CD4-positive, alpha-beta T cell treated with Interleukin-4 for 4 hours (primary cell): ENCODE data around the gene SUGT1.
"Not testable (repeated sequence)": the region's sequence is repeated elsewhere in the genome, so short reads cannot be mapped to it uniquely, and the experiment has no call there.

ENCODE experiments used
- DNase-seq: peaks from one replicate; pipeline ENCODE4 v3.0.0-alpha.2; 2020

Gene SUGT1

GRCh38 chr13:52652196-52652979, at the start of gene SUGT1:
Gene SUGT1, plus strand, starts transcription at chr13:52652836. Its CDS starts 85 bp downstream, at chr13:52652921.
- peak; percentile 97 for DNase-seq

- not testable (repeated sequence) for DNase-seq
Observed at GRCh38 chr13:52603316-52603715, 49.3 kb upstream of the SUGT1 start.

GRCh38 chr13:52606126-52606525, 46.5 kb upstream of the SUGT1 start:
- DNase-seq, result not testable (repeated sequence)

DNA sequence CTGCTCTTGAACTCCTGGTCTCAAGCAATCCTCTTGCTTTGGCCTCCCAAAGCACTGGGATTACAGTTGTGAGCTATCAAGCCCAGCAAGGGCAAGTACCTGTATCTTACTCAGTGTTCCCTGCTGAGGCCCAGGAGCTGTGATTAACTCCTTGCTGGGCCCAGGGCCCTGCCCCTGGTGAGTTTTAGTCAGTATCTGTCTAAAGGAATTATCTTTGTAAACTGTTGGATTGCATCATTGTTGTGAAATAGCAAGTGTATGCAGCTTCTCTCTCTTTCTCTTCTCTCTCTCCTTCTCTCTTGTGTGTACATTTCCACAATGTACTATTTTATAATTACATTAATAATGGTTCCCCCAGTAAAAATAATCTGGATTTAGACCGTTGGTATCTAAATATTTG, 45.8 kb upstream of the SUGT1 start:
- not testable (repeated sequence) for DNase-seq

GRCh38 chr13:52608184-52608583, 44.5 kb upstream of the SUGT1 start:
- DNase-seq, result not testable (repeated sequence)

GRCh38 chr13:52609013-52609606, 43.5 kb upstream of the SUGT1 start:
- DNase-seq, result peak; percentile 52

GRCh38 chr13:52610158-52610557, 42.5 kb upstream of the SUGT1 start:
- not testable (repeated sequence) for DNase-seq

DNA sequence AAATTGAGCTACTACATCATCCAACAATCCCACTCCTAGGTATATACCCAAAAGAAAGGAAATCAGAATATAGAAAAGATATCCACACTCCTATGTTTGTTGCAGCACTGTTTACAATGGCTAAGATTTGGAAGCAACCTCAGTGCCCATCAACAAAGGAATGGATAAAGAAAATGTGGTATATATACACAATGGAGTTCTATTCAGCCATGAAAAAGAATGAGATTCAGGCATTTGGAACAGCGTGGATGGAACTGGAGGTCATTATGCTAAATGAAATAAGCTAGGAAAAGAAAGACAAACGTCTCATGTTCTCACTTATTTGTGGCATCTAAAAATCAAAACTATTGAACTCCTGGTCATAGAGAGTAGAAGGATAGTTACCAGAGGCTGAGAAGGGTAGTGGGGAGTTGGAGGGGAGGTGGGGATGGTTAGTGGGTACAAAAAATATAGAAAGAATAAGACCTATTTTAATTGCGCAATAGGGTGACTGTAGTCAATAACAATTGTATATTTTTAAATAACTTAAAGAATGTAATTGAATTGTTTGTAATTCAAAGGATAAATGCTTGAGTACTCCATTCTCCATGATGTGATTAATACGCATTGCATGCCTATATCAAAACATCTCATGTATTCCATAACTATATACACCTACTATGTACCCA, 37.4 kb upstream of the SUGT1 start:
- no peak for DNase-seq

DNA sequence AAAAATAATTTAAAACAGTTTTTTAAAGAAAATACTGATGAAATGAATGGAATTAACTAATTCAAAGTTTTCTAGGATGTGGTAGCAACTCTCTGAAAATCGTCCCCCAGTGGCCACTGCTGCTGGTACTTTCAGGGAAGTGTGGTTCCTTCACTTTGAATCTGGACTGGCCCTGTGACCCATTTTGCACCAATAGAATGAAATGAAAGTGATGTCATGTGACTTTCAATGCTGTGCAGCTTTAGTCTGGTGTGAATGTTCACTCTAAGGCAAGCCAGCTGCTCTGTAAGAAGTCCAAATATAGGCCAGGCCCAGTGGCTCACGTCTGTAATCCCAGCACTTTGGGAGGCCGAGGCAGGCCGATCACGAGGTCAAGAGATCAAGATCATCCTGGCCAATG, 36.8 kb upstream of the SUGT1 start:
- peak; percentile 10 for DNase-seq

DNA sequence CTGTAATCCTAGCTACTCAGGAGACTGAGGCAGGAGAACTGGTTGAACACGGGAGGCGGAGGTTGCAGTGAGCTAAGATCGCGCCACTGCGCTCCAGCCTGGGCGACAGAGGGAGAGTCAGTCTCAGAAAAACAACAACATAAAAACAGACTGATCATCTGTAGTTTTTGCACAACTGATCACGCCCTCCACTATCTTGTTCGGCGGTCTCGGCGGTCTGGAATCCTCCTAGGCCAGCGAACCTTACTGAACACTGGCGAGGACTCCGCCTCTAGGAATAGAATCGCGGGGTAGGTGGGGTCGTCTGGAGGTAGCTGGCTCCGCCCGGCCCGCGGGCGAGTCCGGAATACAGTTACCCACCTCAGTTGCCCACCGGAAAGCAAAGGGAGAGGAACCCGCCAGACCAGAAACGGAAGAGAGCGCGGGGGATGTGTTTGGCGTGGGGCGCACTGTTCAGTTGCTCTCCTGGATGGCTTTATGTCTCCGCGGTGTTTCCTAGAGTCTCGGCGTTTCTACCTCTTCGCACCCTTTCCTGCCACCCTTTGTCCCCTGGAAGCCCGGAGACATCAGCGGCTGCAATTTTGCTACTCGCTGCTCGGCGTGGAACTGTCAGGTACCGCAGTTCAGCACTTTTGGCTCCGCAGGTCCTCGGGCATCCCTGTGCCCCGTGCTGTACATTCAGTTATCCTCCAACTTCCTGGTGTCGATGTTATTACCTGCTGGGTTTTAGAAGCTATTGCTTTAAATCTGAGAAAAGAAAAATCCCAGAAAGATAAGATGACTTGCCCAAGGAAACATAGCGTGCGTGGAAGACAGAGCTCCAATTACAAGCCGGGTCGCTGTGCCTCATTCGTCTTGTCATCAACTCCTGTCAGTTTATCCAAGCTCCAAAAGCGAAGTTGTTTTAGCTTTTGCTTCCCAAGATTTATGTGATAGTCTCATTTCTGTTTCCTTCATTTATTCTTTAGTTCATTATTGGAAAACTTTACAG, 35.3 kb upstream of the SUGT1 start:
- DNase-seq, result peak; percentile 86

- not testable (repeated sequence) for DNase-seq
Observed at GRCh38 chr13:52631083-52631690, 21.4 kb upstream of the SUGT1 start.

DNA sequence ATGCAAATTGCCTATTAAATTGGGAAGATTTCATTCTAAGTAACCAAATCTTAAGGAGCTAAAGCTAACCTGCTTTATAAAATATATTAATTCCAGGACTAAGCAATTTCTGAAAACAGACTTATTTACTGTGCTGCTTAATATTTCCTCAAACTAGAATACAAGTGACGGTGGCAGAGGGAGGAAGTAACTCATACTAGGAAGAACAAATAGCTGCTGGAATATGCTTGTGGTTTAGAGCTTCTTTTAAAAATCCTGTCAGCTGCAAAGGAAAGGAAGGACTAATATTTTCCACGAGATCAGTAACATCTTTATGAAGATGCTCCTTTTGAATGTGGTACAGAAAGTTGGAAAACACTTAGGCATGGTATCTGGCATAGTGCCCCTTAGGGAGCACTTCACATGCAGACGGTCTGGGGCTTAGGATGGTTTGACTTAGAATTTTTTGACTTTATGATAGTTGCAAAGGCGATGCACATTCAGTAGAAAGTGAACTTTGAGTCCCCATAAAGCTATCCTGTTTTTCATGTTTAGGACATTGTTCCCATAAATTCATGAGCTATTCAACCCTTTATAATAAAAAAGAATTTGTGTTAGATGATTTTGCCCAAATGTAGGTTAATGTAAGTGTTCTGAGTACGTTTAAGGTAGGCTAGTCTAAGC, 13.8 kb upstream of the SUGT1 start:
- DNase-seq, result no peak

GRCh38 chr13:52642131-52642530, 10.5 kb upstream of the SUGT1 start, which contains the start of gene HNRNPA1L2:
Gene HNRNPA1L2, plus strand, starts transcription at chr13:52642431. Its CDS starts 62 bp downstream, at chr13:52642493.
- DNase-seq, result no peak

DNA sequence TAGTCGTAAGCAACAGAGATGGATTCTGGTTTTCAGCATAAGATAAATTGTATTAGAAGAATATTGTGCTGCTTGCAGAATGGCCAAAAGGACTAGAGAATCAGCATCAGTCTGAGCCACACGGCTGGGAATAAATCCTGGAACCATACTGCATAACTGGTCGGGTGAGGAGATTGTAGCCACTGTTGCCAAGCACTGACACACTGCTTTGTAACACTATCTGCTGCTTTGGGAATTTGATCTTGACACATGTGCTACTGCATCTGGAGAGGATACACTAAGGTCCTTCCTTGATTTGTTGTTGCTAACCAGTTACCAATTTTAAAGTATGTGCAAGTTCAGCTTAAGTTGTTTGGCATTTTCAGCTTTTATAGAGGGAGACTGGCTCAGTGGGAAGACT, 8.5 kb upstream of the SUGT1 start:
- DNase-seq, result no peak

GRCh38 chr13:52646967-52647366, 5.7 kb upstream of the SUGT1 start:
- no peak for DNase-seq

DNA sequence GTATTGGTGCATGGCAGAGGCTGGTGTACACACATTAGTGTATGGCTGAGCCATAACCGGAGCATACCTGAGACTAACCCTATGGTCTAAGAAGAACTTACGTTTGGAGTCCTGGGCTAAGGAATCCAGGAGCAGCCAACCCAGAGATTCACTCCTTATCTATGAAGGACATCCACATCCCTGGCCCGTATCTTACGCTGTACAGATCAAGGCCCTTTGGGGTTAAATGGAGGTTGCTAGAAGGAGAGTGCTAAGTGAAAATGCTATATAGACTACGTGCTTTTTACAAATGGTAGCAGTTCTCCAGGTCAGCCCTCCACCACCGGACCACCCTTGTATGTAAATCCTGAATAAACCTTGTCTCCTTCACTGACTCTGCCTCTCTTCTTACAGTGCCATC, 1.9 kb upstream of the SUGT1 start:
- DNase-seq, result no peak

GRCh38 chr13:52651897-52652195, 790 bp upstream of the SUGT1 start:
- DNase-seq, result no peak

DNA sequence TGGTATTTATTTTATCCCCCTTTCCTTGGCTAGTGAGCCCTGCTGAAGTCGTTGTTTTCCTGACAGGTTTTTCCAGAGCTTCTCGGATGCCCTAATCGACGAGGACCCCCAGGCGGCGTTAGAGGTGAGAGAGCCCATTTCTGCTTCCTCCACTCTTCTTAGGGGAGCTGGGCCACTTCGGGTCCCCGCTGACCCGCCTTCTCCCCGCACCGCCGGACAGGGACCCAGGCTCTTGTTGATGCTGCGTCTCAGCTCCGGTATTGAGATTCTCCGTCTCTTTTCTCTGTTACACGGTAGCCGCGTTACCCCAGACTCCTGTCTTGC, 306 bp downstream of the SUGT1 start:
- no peak for DNase-seq

- no peak for DNase-seq
Observed at GRCh38 chr13:52659340-52659739, 6.7 kb downstream of the SUGT1 start.

- DNase-seq, result no peak
Observed at GRCh38 chr13:52664272-52664671, 11.6 kb downstream of the SUGT1 start.

DNA sequence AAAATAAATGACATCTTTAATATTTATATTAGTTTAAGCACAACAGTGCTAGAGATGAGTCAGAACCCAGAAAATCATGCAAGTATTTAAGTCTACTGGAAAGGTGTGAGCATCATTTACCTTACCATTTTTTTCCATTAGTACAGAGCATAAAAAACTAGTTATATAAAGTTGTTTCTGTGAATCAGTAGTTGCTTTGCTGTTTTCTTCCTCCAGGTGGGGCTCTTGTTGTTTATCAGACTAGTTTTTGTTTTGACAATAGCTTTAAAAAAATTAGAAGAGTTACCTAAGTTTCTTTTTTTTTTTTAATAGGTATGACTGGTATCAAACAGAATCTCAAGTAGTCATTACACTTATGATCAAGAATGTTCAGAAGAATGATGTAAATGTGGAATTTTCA, 12.7 kb downstream of the SUGT1 start:
- peak; percentile 17 for DNase-seq

DNA sequence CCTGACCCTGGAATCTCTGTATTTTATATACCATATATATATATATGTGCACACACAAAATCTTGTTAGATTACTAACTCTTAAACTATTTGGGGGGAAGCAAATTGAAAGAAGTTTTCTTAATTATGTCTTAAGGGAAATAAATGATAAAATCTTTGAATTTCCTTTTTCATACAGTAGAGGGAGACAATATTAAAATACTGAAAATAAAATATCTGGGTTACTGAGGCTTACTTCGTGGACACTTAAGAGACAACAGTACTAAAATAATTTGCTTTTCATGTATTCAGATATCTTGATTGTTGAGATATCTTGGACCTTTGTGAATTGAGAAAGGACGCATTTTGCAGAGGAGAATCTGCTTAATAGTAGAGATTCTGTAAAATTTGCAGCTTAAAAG, 17.0 kb downstream of the SUGT1 start:
- no peak for DNase-seq
